ENCODE measurements around the gene FALEC.

Gene FALEC

DNA sequence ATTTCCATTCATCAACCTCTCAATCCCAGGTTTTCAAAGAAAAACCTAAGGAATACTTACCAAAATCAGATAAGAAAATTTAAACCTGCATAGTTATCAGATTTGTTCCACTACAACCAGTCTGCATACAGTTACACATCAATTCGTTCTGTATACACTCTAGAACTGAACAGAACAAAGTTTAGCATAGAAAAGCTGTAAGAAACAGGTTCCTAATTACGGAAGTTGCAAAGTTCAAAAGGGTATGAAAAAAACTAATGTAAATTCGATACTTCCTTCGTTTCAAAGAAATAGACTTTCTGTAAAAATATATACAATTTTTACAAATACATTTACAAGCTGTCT is 60.8 kb downstream of the FALEC start:
- Histone ChIP-seq H3K4me2 (ENCODE audit: low read depth, low read length, poor library complexity, severe bottlenecking) (peak overlapping the region; percentile 81), H3F3A (ENCODE audit: insufficient read depth) (peaks cover 71% of the 10 kb centered on the region), H2AFZ (ENCODE audit: low read depth, low read length, severe bottlenecking) (no peak overlapping the region), H4K20me1 (ENCODE audit: low read depth, low read length) (peaks cover 52% of the 10 kb centered on the region), H3K36me3 (ENCODE audit: low read length) (peaks cover 60% of the 10 kb centered on the region), H3K9me2 (replicated peaks; ENCODE audit: insufficient read depth, low read length) (no peaks in the 10 kb centered on the region), H3K4me3 (ENCODE audit: insufficient read depth, low read length, poor library complexity, severe bottlenecking) (peak overlapping the region; percentile 96), H3K9ac (ENCODE audit: low read length) (peak overlapping the region; percentile 99), H3K79me2 (ENCODE audit: insufficient read depth, low read length) (peaks cover 77% of the 10 kb centered on the region), H3K27ac (ENCODE audit: low read depth, low read length) (peak overlapping the region; percentile 91), H3K9me3 (ENCODE audit: insufficient read depth, low read length) (no peaks in the 10 kb centered on the region), H3K27me3 (ENCODE audit: low read length) (no peaks in the 10 kb centered on the region)
- TF ChIP-seq EZH2phosphoT487 (conservative IDR thresholded peaks at IDR 0.05; ENCODE audit: low read length): no peak
- TF ChIP-seq, protein P1, sequence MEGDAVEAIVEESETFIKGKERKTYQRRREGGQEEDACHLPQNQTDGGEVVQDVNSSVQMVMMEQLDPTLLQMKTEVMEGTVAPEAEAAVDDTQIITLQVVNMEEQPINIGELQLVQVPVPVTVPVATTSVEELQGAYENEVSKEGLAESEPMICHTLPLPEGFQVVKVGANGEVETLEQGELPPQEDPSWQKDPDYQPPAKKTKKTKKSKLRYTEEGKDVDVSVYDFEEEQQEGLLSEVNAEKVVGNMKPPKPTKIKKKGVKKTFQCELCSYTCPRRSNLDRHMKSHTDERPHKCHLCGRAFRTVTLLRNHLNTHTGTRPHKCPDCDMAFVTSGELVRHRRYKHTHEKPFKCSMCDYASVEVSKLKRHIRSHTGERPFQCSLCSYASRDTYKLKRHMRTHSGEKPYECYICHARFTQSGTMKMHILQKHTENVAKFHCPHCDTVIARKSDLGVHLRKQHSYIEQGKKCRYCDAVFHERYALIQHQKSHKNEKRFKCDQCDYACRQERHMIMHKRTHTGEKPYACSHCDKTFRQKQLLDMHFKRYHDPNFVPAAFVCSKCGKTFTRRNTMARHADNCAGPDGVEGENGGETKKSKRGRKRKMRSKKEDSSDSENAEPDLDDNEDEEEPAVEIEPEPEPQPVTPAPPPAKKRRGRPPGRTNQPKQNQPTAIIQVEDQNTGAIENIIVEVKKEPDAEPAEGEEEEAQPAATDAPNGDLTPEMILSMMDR (IDR thresholded peaks at IDR 0.05; ENCODE audit: insufficient read depth, low read length, poor library complexity, severe bottlenecking): no peak

DNA sequence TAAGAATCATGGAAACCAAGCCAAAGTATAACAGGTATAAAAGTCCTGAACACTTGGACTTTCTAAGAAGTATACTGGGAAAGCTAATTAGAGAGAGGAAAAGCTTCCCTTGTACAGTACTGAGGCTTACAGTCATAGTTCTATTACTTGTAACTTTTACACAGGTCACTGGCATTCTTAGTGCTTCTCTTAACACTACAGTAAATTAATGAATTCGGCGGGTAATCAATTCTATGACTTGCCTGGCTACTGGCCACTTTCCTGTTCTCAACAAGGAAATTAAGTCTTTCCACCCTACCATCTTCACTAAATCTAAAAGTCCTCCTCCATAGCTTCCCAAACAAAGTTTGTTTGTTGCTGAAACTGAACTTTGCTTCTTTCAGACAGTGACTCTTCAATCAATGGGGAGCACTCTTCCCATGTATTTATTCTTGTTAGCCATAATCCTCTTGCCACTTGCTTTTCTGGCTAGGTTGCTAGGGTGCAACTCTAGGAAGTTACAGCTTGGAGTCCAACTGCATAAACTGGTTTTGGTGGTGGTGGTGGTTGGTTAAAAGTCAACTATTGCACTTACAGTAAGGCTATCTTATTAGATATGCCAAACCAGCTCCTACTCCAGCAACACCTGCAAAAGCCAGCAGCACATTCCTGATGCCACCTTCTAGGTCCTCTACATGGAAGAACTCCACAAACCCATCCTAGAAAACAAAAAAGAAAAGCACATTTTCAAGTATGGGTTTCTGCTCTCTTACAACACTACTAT is 61.4 kb downstream of the FALEC start:
- Histone ChIP-seq H3K27me3 (ENCODE audit: low read length) (no peaks in the 10 kb centered on the region), H3K4me2 (ENCODE audit: low read depth, low read length, poor library complexity, severe bottlenecking) (peak overlapping the region; percentile 81), H3K9me3 (ENCODE audit: insufficient read depth, low read length) (no peaks in the 10 kb centered on the region), H4K20me1 (ENCODE audit: low read depth, low read length) (peaks cover 52% of the 10 kb centered on the region), H3K9me2 (replicated peaks; ENCODE audit: insufficient read depth, low read length) (no peaks in the 10 kb centered on the region), H3K4me3 (ENCODE audit: insufficient read depth, low read length, poor library complexity, severe bottlenecking) (peak overlapping the region; percentile 96), H3K36me3 (ENCODE audit: low read length) (peaks cover 60% of the 10 kb centered on the region), H3K79me2 (ENCODE audit: insufficient read depth, low read length) (peaks cover 75% of the 10 kb centered on the region), H3K27ac (ENCODE audit: low read depth, low read length) (peak overlapping the region; percentile 91), H3F3A (ENCODE audit: insufficient read depth) (peaks cover 70% of the 10 kb centered on the region), H2AFZ (ENCODE audit: low read depth, low read length, severe bottlenecking) (no peak overlapping the region), H3K9ac (ENCODE audit: low read length) (peak overlapping the region; percentile 99)
- no peak for TF ChIP-seq EZH2phosphoT487 (conservative IDR thresholded peaks at IDR 0.05; ENCODE audit: low read length)
- TF ChIP-seq, protein P1 (IDR thresholded peaks at IDR 0.05; ENCODE audit: insufficient read depth, low read length, poor library complexity, severe bottlenecking): no peak

DNA sequence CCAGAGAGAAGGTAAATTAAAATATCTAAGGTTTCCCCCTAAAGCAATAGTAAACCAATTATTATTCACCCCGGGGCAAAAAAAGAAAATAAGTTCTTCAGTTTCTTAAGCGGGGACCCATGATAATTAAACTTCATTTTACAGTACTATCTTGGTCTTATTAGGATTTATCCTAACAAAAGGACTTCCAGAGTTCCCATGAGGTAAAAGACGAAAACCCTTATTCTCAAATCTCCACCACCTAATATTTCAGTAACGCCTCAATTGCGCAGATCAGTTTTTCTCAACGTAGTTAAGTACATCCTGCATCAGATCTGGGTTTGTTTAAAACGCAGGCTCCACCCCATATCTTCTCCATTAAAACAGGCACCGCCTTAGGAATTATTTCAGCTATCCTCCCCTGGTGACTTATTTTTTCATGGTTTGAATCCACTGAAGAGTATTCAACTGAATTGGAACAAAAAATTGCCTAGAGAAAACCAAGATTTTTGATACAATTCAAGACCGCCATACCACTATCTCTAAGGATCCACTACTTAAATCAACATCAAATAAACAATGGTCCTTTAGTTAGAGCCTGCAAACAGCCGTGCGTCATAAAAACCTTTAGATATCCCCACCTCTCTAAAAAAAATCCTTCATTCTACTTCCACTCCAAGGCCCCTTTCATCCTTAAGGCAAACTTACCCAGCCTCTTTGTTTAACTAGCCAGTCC is 62.2 kb downstream of the FALEC start:
- H3K27ac ChIP-seq (ENCODE audit: low read depth, low read length): peak overlapping the region; percentile 91
- H3K9me3 ChIP-seq (ENCODE audit: insufficient read depth, low read length): no peaks in the 10 kb centered on the region
- peaks cover 71% of the 10 kb centered on the region for H3K79me2 ChIP-seq (ENCODE audit: insufficient read depth, low read length)
- H3K27me3 ChIP-seq (ENCODE audit: low read length): no peaks in the 10 kb centered on the region
- H4K20me1 ChIP-seq (ENCODE audit: low read depth, low read length): peaks cover 52% of the 10 kb centered on the region
- H3K9me2 ChIP-seq (replicated peaks; ENCODE audit: insufficient read depth, low read length): no peaks in the 10 kb centered on the region
- peak overlapping the region; percentile 99 for H3K9ac ChIP-seq (ENCODE audit: low read length)
- peaks cover 71% of the 10 kb centered on the region for H3F3A ChIP-seq (ENCODE audit: insufficient read depth)
- no peak for TF ChIP-seq EZH2phosphoT487 (conservative IDR thresholded peaks at IDR 0.05; ENCODE audit: low read length)
- TF ChIP-seq, protein P1 (IDR thresholded peaks at IDR 0.05; ENCODE audit: insufficient read depth, low read length, poor library complexity, severe bottlenecking): no peak
- no peak overlapping the region for H2AFZ ChIP-seq (ENCODE audit: low read depth, low read length, severe bottlenecking)
- H3K36me3 ChIP-seq (ENCODE audit: low read length): peaks cover 56% of the 10 kb centered on the region
- peak overlapping the region; percentile 81 for H3K4me2 ChIP-seq (ENCODE audit: low read depth, low read length, poor library complexity, severe bottlenecking)
- peak overlapping the region; percentile 96 for H3K4me3 ChIP-seq (ENCODE audit: insufficient read depth, low read length, poor library complexity, severe bottlenecking)
